ENCODE results near the gene CCDC13.

The CCDC13 gene

GRCh38 chr3:42752961-42753360 lies 20.1 kb downstream of the CCDC13 start:
- DNase-seq (ENCODE audit: low spot score): no peak

- DNase-seq (ENCODE audit: low spot score): no peak
These were observed 20.6 kb downstream of the CCDC13 start for GRCh38 chr3:42752441-42752840.

- DNase-seq (ENCODE audit: low spot score): no peak
These were observed 21.4 kb downstream of the CCDC13 start for GRCh38 chr3:42751609-42752008.

- DNase-seq (ENCODE audit: low spot score): no peak
These were observed 22.2 kb downstream of the CCDC13 start for GRCh38 chr3:42750834-42751233.

- DNase-seq (ENCODE audit: low spot score): peak; percentile 64
These were observed 23.3 kb downstream of the CCDC13 start for GRCh38 chr3:42749753-42750231.

- no peak for DNase-seq (ENCODE audit: low spot score)
These were observed 23.9 kb downstream of the CCDC13 start for GRCh38 chr3:42749025-42749752.

GRCh38 chr3:42747581-42747980 lies 25.5 kb downstream of the CCDC13 start:
- DNase-seq (ENCODE audit: low spot score): no peak

GRCh38 chr3:42746455-42747450 lies 26.3 kb downstream of the CCDC13 start:
- DNase-seq (ENCODE audit: low spot score): no peak

- DNase-seq (ENCODE audit: low spot score): no peak
These were observed 27.1 kb downstream of the CCDC13 start for GRCh38 chr3:42745776-42746454.

- no peak for DNase-seq (ENCODE audit: low spot score)
These were observed 27.7 kb downstream of the CCDC13 start for GRCh38 chr3:42745291-42745745.

- no peak for DNase-seq (ENCODE audit: low spot score)
These were observed 29.7 kb downstream of the CCDC13 start for GRCh38 chr3:42743204-42743995.

GRCh38 chr3:42742688-42743087 lies 30.4 kb downstream of the CCDC13 start:
- DNase-seq (ENCODE audit: low spot score): no peak

GRCh38 chr3:42742259-42742658 lies 30.8 kb downstream of the CCDC13 start:
- no peak for DNase-seq (ENCODE audit: low spot score)

- DNase-seq (ENCODE audit: low spot score): no peak
These were observed 31.3 kb downstream of the CCDC13 start for GRCh38 chr3:42741796-42742195.

- DNase-seq (ENCODE audit: low spot score): no peak
These were observed 33.5 kb downstream of the CCDC13 start for GRCh38 chr3:42739401-42740158.

- DNase-seq (ENCODE audit: low spot score): no peak
These were observed 36.5 kb downstream of the CCDC13 start for GRCh38 chr3:42736531-42736930.

GRCh38 chr3:42736081-42736480 lies 37.0 kb downstream of the CCDC13 start:
- no peak for DNase-seq (ENCODE audit: low spot score)

GRCh38 chr3:42735615-42736014 lies 37.4 kb downstream of the CCDC13 start:
- DNase-seq (ENCODE audit: low spot score): no peak

- DNase-seq (ENCODE audit: low spot score): no peak
These were observed 38.0 kb downstream of the CCDC13 start for GRCh38 chr3:42735019-42735418.

- DNase-seq (ENCODE audit: low spot score): no peak
These were observed 38.7 kb downstream of the CCDC13 start for GRCh38 chr3:42734263-42734860.

Data from AG08395 (cell line).